ENCODE data around the gene GNG12. TPM values are rescaled to one million over a fixed set of nuclear protein-coding genes. Genes with fewer than 3 reads are reported as not detected.
"Not testable (repeated sequence)": the region's sequence is repeated elsewhere in the genome, so short reads cannot be mapped to it uniquely, and the experiment has no call there.

GNG12 gene
- total RNA-seq, 4 donors from 2014 or later, result 89.6 to 129 (median 90.9) TPM

DNA sequence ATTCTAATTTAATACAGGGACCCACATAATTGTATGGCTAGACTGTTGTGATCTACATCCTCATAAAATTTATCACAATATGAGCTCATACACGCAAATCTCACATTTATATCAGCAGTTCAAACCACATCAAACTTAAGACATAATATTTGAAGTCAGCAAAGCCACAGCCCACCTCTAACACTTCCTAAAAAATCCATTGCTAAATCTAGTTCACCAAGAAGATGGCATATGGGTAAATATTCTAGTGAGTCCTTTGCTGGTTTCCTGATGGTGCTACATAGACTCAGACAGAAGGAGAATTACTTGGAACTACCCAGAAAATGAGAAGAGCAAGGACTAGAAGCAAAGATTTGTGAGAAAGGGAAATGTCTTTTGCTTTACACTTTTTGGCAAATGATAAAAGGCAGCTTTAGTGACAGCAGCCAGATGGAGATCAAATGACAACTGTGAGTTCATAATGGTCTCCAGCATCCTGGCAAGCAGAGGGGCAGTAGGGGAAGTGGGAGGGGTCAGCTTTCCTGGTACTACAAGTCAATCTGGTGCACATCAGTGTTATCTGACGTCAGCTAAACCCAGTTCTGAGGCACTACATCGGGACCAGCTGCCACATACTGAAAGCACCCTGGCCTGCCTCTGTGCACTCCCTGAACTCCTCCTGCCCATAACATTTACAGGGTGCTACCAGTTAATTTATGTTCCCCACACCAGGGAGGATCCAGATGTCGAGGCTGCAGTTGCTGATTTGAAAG, 158.8 kb downstream of the GNG12 start:
- Histone ChIP-seq H3K4me3 (no peak overlapping the region), H3K36me3 (no peaks in the 10 kb centered on the region), H3K4me1 (peaks cover 18% of the 10 kb centered on the region), H3K27me3 (no peaks in the 10 kb centered on the region), H3K9me3 (no peaks in the 10 kb centered on the region), H3K27ac (peak overlapping the region; percentile 25)
- 39% methylated on average over 2 of the region's 4 CpGs for WGBS
- DNase-seq (ENCODE audit: low spot score in 2 of 2), result peak in 1 of 2 donors; percentile 80
- TF ChIP-seq, protein P1, sequence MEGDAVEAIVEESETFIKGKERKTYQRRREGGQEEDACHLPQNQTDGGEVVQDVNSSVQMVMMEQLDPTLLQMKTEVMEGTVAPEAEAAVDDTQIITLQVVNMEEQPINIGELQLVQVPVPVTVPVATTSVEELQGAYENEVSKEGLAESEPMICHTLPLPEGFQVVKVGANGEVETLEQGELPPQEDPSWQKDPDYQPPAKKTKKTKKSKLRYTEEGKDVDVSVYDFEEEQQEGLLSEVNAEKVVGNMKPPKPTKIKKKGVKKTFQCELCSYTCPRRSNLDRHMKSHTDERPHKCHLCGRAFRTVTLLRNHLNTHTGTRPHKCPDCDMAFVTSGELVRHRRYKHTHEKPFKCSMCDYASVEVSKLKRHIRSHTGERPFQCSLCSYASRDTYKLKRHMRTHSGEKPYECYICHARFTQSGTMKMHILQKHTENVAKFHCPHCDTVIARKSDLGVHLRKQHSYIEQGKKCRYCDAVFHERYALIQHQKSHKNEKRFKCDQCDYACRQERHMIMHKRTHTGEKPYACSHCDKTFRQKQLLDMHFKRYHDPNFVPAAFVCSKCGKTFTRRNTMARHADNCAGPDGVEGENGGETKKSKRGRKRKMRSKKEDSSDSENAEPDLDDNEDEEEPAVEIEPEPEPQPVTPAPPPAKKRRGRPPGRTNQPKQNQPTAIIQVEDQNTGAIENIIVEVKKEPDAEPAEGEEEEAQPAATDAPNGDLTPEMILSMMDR (IDR thresholded peaks at IDR 0.05), result no peak
- TF ChIP-seq POLR2AphosphoS5 (IDR thresholded peaks at IDR 0.05) (no peak), EP300 (IDR thresholded peaks at IDR 0.05) (no peak), POLR2A (IDR thresholded peaks at IDR 0.05) (no peak)

DNA sequence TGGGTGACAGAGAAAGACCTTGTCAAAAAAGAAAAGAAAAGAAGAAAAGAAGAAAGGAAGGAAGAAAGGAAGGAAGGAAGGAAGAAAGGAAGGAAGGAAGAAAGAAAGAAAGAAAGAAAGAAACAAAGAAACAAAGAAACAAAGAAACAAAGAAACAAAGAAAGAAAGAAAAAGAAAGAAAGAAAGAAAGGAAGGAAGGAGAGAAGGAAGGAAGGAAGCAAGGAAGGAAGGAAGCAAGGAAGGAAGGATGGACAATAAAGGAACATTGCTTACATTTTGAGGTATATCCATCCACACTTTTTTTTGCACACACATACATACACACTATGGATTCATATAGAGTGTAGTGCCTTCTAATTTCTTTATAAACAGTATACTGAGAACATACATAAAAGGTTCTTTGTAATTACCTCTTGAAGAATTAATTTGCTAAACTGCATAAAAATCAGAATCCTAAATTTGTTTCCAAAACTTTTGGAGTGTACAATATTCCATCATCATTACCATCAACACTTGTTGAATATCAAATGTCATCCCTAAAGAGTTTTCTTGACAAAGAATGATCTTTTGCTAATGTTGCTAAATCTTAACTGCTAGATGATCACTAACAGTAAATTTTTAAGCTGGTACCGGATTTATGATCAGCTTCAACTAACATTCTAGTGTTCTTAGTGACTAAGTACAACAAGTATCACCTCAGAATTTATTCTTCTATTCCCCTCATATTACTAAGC, 159.6 kb downstream of the GNG12 start:
- WGBS, result 93% methylated on average over 1 of the region's 1 CpG

DNA sequence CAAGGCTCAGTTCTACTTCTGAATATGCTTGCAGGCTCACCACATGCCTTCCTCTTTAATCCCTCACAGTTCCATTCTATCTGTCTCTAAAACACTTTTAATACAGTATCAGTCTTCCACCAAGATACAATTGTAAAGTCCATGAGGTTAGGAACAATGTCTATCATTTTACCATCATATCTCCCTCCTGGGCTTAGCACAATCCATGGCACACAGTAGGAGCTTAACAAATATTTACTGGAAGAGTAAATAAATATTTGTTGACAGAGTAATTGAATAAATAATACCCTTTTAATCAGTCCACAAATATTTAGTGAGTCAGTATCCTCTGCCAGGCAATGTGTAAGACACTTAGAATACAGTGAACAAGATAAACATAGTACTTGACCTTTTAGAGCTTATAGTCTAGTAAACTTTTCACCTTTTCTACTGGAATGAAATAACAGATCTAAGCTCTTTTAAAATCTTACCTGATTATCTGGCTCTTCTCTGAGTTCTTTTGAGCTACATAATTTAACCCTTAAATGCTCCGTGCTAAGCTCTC, 160.9 kb downstream of the GNG12 start:
- no peaks in the 10 kb centered on the region for H3K36me3 ChIP-seq
- no peak for DNase-seq (ENCODE audit: low spot score in 2 of 2)
- WGBS, result 97% methylated on average over 1 of the region's 1 CpG
- H3K4me1 ChIP-seq, result peaks cover 18% of the 10 kb centered on the region
- TF ChIP-seq, protein P1 (IDR thresholded peaks at IDR 0.05), result no peak
- no peak for TF ChIP-seq POLR2AphosphoS5 (IDR thresholded peaks at IDR 0.05)
- no peak for TF ChIP-seq EP300 (IDR thresholded peaks at IDR 0.05)
- no peak for TF ChIP-seq POLR2A (IDR thresholded peaks at IDR 0.05)
- no peaks in the 10 kb centered on the region for H3K27me3 ChIP-seq
- H3K27ac ChIP-seq, result no peak overlapping the region
- no peaks in the 10 kb centered on the region for H3K9me3 ChIP-seq
- no peak overlapping the region for H3K4me3 ChIP-seq

More for the DNA sequence above, 159.6 kb downstream of the GNG12 start:
- DNase-seq (ENCODE audit: low spot score in 2 of 2), result no peak
- H3K9me3 ChIP-seq, result no peaks in the 10 kb centered on the region
- peak overlapping the region; percentile 24 for H3K27ac ChIP-seq
- TF ChIP-seq EP300 (IDR thresholded peaks at IDR 0.05) (no peak), POLR2A (IDR thresholded peaks at IDR 0.05) (no peak), POLR2AphosphoS5 (IDR thresholded peaks at IDR 0.05) (no peak)
- TF ChIP-seq, protein P1 (IDR thresholded peaks at IDR 0.05), result no peak
- H3K4me1 ChIP-seq, result peaks cover 18% of the 10 kb centered on the region
- H3K36me3 ChIP-seq, result no peaks in the 10 kb centered on the region
- H3K4me3 ChIP-seq, result no peak overlapping the region
- H3K27me3 ChIP-seq, result no peaks in the 10 kb centered on the region

DNA sequence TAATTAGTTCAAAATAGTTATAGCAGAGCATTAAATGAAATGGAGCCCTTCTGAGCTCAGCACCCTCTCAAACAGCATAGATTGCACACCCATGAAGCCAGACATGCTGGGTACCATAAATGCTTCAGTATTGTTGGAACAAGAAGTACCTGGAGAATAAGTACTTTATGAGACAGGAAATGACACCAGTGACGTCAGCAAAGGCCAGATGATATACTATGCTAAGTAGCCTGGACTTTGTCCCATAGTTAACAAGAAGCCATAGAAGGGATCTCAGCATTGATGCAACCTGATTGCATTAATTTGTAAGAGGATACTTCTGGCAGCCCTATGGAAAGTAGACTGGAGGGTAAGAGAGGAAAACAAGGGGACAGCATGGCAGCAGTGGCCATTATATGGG, 164.6 kb downstream of the GNG12 start:
- Histone ChIP-seq H3K36me3 (no peaks in the 10 kb centered on the region), H3K4me3 (no peak overlapping the region), H3K9me3 (no peaks in the 10 kb centered on the region), H3K27ac (no peak overlapping the region), H3K4me1 (no peaks in the 10 kb centered on the region), H3K27me3 (no peaks in the 10 kb centered on the region)
- TF ChIP-seq, protein P1 (IDR thresholded peaks at IDR 0.05), result no peak
- TF ChIP-seq POLR2A (IDR thresholded peaks at IDR 0.05) (no peak), POLR2AphosphoS5 (IDR thresholded peaks at IDR 0.05) (no peak), EP300 (IDR thresholded peaks at IDR 0.05) (no peak)
- WGBS, result 36% methylated on average over 1 of the region's 1 CpG
- no peak for DNase-seq (ENCODE audit: low spot score in 2 of 2)

DNA sequence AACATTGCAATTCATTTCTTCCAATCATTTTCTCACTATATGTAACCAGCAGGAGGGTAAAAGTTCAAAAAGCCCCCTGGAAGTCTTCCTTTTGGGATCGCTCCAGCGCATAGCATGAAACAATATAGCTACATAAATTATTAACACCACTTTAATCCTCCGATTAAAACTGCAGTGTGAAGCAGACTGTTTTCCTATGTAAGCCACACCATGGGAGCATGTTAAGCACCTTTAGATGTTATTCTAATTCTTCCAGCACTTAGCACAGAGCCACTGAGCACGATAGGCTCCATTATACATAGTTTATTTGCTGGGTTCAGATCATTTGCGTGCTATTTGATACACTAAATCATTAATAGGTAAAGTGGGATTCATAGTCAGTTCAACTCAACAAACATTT, 166.6 kb downstream of the GNG12 start:
- Histone ChIP-seq H3K27ac (no peak overlapping the region), H3K36me3 (no peaks in the 10 kb centered on the region), H3K4me3 (no peak overlapping the region), H3K4me1 (no peaks in the 10 kb centered on the region), H3K9me3 (no peaks in the 10 kb centered on the region), H3K27me3 (no peaks in the 10 kb centered on the region)
- WGBS, result 87% methylated on average over 5 of the region's 5 CpGs
- no peak for DNase-seq (ENCODE audit: low spot score in 2 of 2)
- TF ChIP-seq POLR2AphosphoS5 (IDR thresholded peaks at IDR 0.05) (no peak), POLR2A (IDR thresholded peaks at IDR 0.05) (no peak), EP300 (IDR thresholded peaks at IDR 0.05) (no peak)
- TF ChIP-seq, protein P1 (IDR thresholded peaks at IDR 0.05), result no peak

DNA sequence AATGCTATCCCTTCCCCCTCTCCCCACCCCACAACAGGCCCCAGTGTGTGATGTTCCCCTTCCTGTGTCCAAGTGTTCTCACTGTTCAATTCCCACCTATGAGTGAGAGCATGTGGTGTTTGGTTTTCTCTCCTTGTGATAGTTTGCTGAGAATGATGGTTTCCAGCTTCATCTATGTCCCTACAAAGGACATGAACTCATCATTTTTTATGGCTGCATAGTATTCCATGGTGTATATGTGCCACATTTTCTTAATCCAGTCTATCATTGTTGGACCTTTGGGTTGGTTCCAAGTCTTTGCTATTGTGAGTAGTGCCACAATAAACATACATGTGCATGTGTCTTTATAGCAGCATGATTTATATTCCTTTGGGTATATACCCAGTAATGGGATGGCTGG, 168.0 kb downstream of the GNG12 start:
- H3K27me3 ChIP-seq; H3K36me3 ChIP-seq; H3K4me1 ChIP-seq; H3K9me3 ChIP-seq; DNase-seq (ENCODE audit: low spot score in 2 of 2); H3K4me3 ChIP-seq; H3K27ac ChIP-seq: not testable (repeated sequence)
